Testis (tissue), 2 donors: ENCODE data around the gene PUS7L.

Experiments
- POLR2A ChIP-seq: fragments of 450-650 bp; IDR thresholded peaks from one replicate; pipeline ENCODE4 v1.6.1; 2017; ENCODE audit warnings: antibody characterized with exemption, mild to moderate bottlenecking, moderate library complexity
- TF ChIP-seq, protein P1 (sequence below), 3 experiments: fragments of 450-650 bp in 2 of 3; fragments of 200-600 bp in 1 of 3; sonication (generic) in 1 of 3; IDR thresholded peaks; one replicate each; pipeline ENCODE4 v1.5.1; 2016 to 2019; ENCODE audit warnings: antibody characterized with exemption in 3 of 3, mild to moderate bottlenecking in 2 of 3, moderate library complexity in 1 of 3

GRCh38 chr12:43669373-43669772, 89.2 kb downstream of the PUS7L start:
- TF ChIP-seq, protein P1, sequence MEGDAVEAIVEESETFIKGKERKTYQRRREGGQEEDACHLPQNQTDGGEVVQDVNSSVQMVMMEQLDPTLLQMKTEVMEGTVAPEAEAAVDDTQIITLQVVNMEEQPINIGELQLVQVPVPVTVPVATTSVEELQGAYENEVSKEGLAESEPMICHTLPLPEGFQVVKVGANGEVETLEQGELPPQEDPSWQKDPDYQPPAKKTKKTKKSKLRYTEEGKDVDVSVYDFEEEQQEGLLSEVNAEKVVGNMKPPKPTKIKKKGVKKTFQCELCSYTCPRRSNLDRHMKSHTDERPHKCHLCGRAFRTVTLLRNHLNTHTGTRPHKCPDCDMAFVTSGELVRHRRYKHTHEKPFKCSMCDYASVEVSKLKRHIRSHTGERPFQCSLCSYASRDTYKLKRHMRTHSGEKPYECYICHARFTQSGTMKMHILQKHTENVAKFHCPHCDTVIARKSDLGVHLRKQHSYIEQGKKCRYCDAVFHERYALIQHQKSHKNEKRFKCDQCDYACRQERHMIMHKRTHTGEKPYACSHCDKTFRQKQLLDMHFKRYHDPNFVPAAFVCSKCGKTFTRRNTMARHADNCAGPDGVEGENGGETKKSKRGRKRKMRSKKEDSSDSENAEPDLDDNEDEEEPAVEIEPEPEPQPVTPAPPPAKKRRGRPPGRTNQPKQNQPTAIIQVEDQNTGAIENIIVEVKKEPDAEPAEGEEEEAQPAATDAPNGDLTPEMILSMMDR (IDR thresholded peaks at IDR 0.05): no peak
- no peak for TF ChIP-seq POLR2A
